ENCODE results near the gene CTR9. TPM values are rescaled to one million over a fixed set of nuclear protein-coding genes. Genes with fewer than 3 reads are reported as not detected.

Gene CTR9
- total and polyA plus RNA-seq, 9 of the 15 experiments (the other 6 are each of a cell fraction or from before 2014, with no cell fraction given), result 25.4 to 79.3 (median 47.3) TPM

DNA sequence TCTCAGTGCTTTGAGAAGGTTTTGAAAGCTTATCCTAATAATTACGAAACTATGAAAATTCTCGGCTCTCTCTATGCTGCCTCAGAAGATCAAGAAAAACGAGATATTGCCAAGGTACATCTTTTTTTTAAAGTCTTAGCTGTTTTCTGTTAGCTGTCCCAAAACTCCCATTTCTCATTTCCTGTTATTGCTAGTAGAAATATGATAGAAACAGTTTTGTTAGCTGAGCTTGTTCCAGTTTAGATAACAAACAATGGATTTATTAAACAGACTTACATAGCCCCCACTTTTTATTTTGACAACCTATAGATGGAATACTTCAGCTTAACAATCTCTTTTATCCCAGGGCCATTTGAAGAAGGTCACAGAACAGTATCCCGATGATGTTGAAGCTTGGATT is 12.7 kb downstream of the CTR9 start:
- CTCF ChIA-PET (ENCODE audit: low intra/inter-chr PET ratio), result interaction anchor here (0.7 kb wide), 1 partner anchor 1024 kb away, joined by 3 read pairs; no protein-coding TSS in a partner anchor
- WGBS (ENCODE audit: insufficient coverage, low coverage, missing lambda C conversion rate), result 80% methylated on average over 4 of the region's 4 CpGs
- FAIRE-seq, result no peak

DNA sequence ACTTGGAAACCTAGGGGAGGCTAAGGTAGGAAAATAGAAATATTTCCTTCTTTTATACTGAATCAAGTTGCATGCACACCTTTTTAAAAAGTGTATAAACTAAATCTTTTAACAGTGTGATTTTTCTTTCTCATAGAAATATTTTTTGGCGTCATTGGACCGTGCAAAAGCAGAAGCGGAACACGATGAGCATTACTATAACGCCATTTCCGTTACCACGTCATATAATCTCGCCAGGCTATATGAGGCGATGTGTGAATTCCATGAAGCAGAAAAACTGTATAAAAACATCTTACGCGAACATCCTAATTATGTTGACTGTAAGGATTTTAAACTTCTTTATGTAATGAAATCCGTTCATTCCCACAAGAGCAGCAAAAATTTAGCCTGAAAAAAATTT is 13.4 kb downstream of the CTR9 start:
- no TSS peak for BruUV-seq (replicated peaks)
- Histone ChIP-seq H3K4me1 (replicated peaks in 1 of 2; ENCODE audit: control insufficient read depth in 2 of 2, insufficient read depth in 2 of 2, low read length in 2 of 2) (no peaks in the 10 kb centered on the region; a peak in 1 of 5 replicates), H4K20me1 (replicated peaks; ENCODE audit: control insufficient read depth, insufficient read depth, low read length) (no peaks in the 10 kb centered on the region), H3K4me2 (ENCODE audit: insufficient read depth, low read length) (no peak overlapping the region), H3K9me3 (replicated peaks; ENCODE audit: control insufficient read depth, insufficient read depth, low read depth, low read length) (no peaks in the 10 kb centered on the region), H3K4me3 (no peak overlapping the region), H3K9me1 (ENCODE audit: control insufficient read depth, insufficient read depth, low read length) (no peaks in the 10 kb centered on the region), H2AFZ (ENCODE audit: low read depth, low read length) (no peak overlapping the region), H3K79me2 (ENCODE audit: control insufficient read depth, insufficient read depth, low read length) (no peaks in the 10 kb centered on the region), H3K27me3 (ENCODE audit: control insufficient read depth in 2 of 2, insufficient read depth in 2 of 2, low read length in 2 of 2) (no peaks in the 10 kb centered on the region), H3K36me3 (ENCODE audit: control insufficient read depth, insufficient read depth, low read length) (peaks cover 55% of the 10 kb centered on the region), H3K9ac (ENCODE audit: insufficient read depth in 1 of 2, low read depth in 2 of 2, low read length in 2 of 2) (no peak overlapping the region), H3K27ac (ENCODE audit: extremely low read depth, low read depth, low read length) (no peak overlapping the region)
- ATAC-seq, result no peak
- ChIA-PET POLR2A (interaction anchor here (4.3 kb wide), 1 partner anchor 12 kb away, joined by 15 read pairs; the partner anchor contains the start of gene CTR9), CTCF (ENCODE audit: low intra/inter-chr PET ratio) (no interaction called here)
- DNase-seq (ENCODE audit: extremely low read depth in 1 of 4, low spot score in 3 of 4), result no peak
- intact Hi-C loops (cut with micrococcal nuclease), result no loop called here
- in situ Hi-C loops (cut with MboI), result no loop called here
- TF ChIP-seq TBL1XR1 (IDR thresholded peaks at IDR 0.05; ENCODE audit: low read length in 2 of 2) (no peak), POLR2A (conservative IDR thresholded peaks at IDR 0.05) (no peak), ZC3H4 (CRISPR knock-in tag; IDR thresholded peaks at IDR 0.05; ENCODE audit: borderline replicate concordance) (no peak), BRD9 (IDR thresholded peaks at IDR 0.05; ENCODE audit: low read depth, partially characterized antibody) (no peak), SAFB (IDR thresholded peaks at IDR 0.05; ENCODE audit: borderline replicate concordance, low read depth, low read length) (no peak), MIER1 (IDR thresholded peaks at IDR 0.05; ENCODE audit: low read depth) (no peak), ZFP1 (CRISPR knock-in tag; IDR thresholded peaks at IDR 0.05) (no peak)
- TF ChIP-seq, protein P1, sequence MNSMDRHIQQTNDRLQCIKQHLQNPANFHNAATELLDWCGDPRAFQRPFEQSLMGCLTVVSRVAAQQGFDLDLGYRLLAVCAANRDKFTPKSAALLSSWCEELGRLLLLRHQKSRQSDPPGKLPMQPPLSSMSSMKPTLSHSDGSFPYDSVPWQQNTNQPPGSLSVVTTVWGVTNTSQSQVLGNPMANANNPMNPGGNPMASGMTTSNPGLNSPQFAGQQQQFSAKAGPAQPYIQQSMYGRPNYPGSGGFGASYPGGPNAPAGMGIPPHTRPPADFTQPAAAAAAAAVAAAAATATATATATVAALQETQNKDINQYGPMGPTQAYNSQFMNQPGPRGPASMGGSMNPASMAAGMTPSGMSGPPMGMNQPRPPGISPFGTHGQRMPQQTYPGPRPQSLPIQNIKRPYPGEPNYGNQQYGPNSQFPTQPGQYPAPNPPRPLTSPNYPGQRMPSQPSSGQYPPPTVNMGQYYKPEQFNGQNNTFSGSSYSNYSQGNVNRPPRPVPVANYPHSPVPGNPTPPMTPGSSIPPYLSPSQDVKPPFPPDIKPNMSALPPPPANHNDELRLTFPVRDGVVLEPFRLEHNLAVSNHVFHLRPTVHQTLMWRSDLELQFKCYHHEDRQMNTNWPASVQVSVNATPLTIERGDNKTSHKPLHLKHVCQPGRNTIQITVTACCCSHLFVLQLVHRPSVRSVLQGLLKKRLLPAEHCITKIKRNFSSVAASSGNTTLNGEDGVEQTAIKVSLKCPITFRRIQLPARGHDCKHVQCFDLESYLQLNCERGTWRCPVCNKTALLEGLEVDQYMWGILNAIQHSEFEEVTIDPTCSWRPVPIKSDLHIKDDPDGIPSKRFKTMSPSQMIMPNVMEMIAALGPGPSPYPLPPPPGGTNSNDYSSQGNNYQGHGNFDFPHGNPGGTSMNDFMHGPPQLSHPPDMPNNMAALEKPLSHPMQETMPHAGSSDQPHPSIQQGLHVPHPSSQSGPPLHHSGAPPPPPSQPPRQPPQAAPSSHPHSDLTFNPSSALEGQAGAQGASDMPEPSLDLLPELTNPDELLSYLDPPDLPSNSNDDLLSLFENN (IDR thresholded peaks at IDR 0.05; ENCODE audit: low read depth in 2 of 2, low read length in 2 of 2), result no peak
- TF ChIP-seq, protein P2, sequence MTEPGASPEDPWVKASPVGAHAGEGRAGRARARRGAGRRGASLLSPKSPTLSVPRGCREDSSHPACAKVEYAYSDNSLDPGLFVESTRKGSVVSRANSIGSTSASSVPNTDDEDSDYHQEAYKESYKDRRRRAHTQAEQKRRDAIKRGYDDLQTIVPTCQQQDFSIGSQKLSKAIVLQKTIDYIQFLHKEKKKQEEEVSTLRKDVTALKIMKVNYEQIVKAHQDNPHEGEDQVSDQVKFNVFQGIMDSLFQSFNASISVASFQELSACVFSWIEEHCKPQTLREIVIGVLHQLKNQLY (CRISPR knock-in tag; conservative IDR thresholded peaks at IDR 0.05), result no peak
- no peak for FAIRE-seq
- 92% methylated on average over 12 of the region's 12 CpGs for WGBS (ENCODE audit: insufficient coverage, low coverage, missing lambda C conversion rate)

More for the DNA sequence above, 12.7 kb downstream of the CTR9 start:
- no peak overlapping the region for H3K4me3 ChIP-seq
- in situ Hi-C loops (cut with MboI), result no loop called here
- no peaks in the 10 kb centered on the region for H3K27me3 ChIP-seq (ENCODE audit: control insufficient read depth in 2 of 2, insufficient read depth in 2 of 2, low read length in 2 of 2)
- no peaks in the 10 kb centered on the region for H3K79me2 ChIP-seq (ENCODE audit: control insufficient read depth, insufficient read depth, low read length)
- ATAC-seq (no peak), DNase-seq (ENCODE audit: extremely low read depth in 1 of 4, low spot score in 3 of 4) (no peak)
- BruUV-seq (replicated peaks), result TSS peak; percentile 37
- H3K4me1 ChIP-seq (replicated peaks in 1 of 2; ENCODE audit: control insufficient read depth in 2 of 2, insufficient read depth in 2 of 2, low read length in 2 of 2), result peaks cover 0 to 2% of the 10 kb centered on the region in 2 experiments; a peak in 2 of 5 replicates
- POLR2A ChIA-PET, result interaction anchor here (4.3 kb wide), 1 partner anchor 11 kb away, joined by 15 read pairs; the partner anchor contains the start of gene CTR9
- no peaks in the 10 kb centered on the region for H3K9me3 ChIP-seq (replicated peaks; ENCODE audit: control insufficient read depth, insufficient read depth, low read depth, low read length)
- H3K36me3 ChIP-seq (ENCODE audit: control insufficient read depth, insufficient read depth, low read length), result peaks cover 61% of the 10 kb centered on the region
- no peak overlapping the region for H2AFZ ChIP-seq (ENCODE audit: low read depth, low read length)
- H3K27ac ChIP-seq (ENCODE audit: extremely low read depth, low read depth, low read length), result no peak overlapping the region
- intact Hi-C loops (cut with micrococcal nuclease), result no loop called here
- TF ChIP-seq CBX3 (IDR thresholded peaks at IDR 0.05; ENCODE audit: borderline replicate concordance in 1 of 2, low read length in 2 of 2), result no peak
- no peak for TF ChIP-seq TGIF2 (CRISPR knock-in tag; IDR thresholded peaks at IDR 0.05)
- TF ChIP-seq MEF2A (IDR thresholded peaks at IDR 0.05; ENCODE audit: control insufficient read depth, low read depth, low read length), result no peak
- TF ChIP-seq HNRNPLL (IDR thresholded peaks at IDR 0.05; ENCODE audit: low read depth, low read length, poor library complexity, severe bottlenecking), result no peak
- TF ChIP-seq RAD51 (IDR thresholded peaks at IDR 0.05; ENCODE audit: borderline replicate concordance, low read depth), result no peak
- H3K4me2 ChIP-seq (ENCODE audit: insufficient read depth, low read length), result no peak overlapping the region
- no peaks in the 10 kb centered on the region for H4K20me1 ChIP-seq (replicated peaks; ENCODE audit: control insufficient read depth, insufficient read depth, low read length)
- no peaks in the 10 kb centered on the region for H3K9me1 ChIP-seq (ENCODE audit: control insufficient read depth, insufficient read depth, low read length)
- H3K9ac ChIP-seq (ENCODE audit: insufficient read depth in 1 of 2, low read depth in 2 of 2, low read length in 2 of 2), result no peak overlapping the region
